ENCODE results near the gene KIAA1549. TPM values are rescaled to one million over a fixed set of nuclear protein-coding genes. Genes with fewer than 3 reads are reported as not detected.

Gene KIAA1549
- total RNA-seq, 1 donor from 2014 or later, result 24.4 TPM

DNA sequence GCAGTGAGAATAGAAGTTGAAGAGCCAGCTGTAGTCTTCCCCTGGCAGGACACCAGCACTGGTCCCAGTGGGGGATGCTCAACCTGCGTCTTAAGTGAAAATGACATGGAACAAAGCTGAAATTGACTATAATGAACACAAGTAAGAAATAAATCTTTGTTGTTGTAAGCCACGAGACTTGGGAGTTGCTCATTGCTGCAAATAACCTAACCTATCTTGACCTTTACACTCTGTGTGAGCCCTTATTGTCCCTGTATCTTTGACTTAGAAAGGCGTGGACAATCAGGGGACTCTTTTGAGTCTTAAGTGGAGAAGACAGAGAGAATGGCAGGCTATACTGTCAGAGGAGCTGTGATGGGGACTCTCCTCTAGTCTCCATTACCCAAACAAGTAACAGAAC, 37.7 kb upstream of the KIAA1549 start:
- H3K27me3 Mint-ChIP-seq, result no peaks in the 10 kb centered on the region
- H3K4me1 Mint-ChIP-seq (ENCODE audit: unreplicated experiment), result no peaks in the 10 kb centered on the region
- no peak overlapping the region for H3K4me3 Mint-ChIP-seq
- no peak overlapping the region for H3K27ac Mint-ChIP-seq
- DNase-seq (ENCODE audit: extremely low spot score, unreplicated experiment), result no peak
- TF ChIP-seq, protein P1, sequence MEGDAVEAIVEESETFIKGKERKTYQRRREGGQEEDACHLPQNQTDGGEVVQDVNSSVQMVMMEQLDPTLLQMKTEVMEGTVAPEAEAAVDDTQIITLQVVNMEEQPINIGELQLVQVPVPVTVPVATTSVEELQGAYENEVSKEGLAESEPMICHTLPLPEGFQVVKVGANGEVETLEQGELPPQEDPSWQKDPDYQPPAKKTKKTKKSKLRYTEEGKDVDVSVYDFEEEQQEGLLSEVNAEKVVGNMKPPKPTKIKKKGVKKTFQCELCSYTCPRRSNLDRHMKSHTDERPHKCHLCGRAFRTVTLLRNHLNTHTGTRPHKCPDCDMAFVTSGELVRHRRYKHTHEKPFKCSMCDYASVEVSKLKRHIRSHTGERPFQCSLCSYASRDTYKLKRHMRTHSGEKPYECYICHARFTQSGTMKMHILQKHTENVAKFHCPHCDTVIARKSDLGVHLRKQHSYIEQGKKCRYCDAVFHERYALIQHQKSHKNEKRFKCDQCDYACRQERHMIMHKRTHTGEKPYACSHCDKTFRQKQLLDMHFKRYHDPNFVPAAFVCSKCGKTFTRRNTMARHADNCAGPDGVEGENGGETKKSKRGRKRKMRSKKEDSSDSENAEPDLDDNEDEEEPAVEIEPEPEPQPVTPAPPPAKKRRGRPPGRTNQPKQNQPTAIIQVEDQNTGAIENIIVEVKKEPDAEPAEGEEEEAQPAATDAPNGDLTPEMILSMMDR (conservative IDR thresholded peaks at IDR 0.05), result no peak
- no peaks in the 10 kb centered on the region for H3K36me3 Mint-ChIP-seq
- H3K9me3 Mint-ChIP-seq, result no peaks in the 10 kb centered on the region

DNA sequence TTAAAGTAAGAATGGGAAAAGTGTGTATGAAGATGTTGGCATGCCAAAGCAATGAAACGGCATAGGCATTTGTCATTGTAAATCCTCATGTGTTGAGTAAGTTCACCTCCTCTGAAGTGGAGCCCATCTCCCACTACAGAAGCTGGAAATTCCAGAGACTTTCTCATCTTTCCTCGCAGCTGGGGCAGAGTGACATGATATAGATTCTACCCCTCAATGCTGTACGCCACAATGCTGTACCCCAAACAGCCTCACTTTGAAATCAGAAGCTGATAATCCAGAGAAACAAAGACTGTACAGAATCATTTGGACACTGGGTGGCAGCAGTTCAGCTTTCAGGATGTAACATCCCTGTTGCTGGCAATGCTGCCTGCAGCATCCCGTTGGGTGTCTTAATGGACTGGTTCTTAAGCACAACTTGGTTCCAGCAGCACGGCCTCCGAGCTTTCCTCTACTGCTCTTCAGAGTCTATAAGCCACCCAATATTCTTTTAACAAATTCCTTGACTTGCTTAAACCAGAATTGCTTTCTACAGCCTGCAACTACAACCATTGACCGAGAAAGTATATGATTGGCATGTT, 35.8 kb upstream of the KIAA1549 start:
- Mint-ChIP-seq H3K27ac (no peak overlapping the region), H3K36me3 (no peaks in the 10 kb centered on the region), H3K27me3 (no peaks in the 10 kb centered on the region), H3K4me3 (no peak overlapping the region), H3K4me1 (ENCODE audit: unreplicated experiment) (no peaks in the 10 kb centered on the region), H3K9me3 (no peaks in the 10 kb centered on the region)
- TF ChIP-seq, protein P1 (conservative IDR thresholded peaks at IDR 0.05), result peak; percentile 77
- no peak for DNase-seq (ENCODE audit: extremely low spot score, unreplicated experiment)

DNA sequence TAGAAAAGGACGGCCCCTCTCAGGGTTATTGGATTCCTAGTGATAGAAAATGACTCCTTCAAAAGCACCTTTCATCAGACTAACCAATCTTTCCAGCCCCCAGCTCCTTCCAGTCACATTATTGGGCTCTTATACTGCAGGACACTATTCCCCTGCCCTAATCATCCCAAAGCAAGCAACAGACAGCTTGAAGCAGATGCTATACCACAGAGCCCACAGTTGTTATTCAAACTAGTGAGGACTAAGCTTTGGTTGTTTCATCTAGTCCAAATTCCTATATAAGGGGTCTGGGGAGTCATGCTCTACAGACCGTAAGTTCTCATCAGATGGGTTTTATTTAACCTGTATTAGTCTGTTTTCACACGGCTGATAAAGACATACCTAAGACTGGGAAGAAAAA, 30.2 kb upstream of the KIAA1549 start:
- Mint-ChIP-seq H3K27me3 (no peaks in the 10 kb centered on the region), H3K36me3 (no peaks in the 10 kb centered on the region), H3K9me3 (no peaks in the 10 kb centered on the region), H3K4me1 (ENCODE audit: unreplicated experiment) (no peaks in the 10 kb centered on the region), H3K27ac (no peak overlapping the region), H3K4me3 (no peak overlapping the region)
- no peak for DNase-seq (ENCODE audit: extremely low spot score, unreplicated experiment)
- TF ChIP-seq, protein P1 (conservative IDR thresholded peaks at IDR 0.05), result no peak

DNA sequence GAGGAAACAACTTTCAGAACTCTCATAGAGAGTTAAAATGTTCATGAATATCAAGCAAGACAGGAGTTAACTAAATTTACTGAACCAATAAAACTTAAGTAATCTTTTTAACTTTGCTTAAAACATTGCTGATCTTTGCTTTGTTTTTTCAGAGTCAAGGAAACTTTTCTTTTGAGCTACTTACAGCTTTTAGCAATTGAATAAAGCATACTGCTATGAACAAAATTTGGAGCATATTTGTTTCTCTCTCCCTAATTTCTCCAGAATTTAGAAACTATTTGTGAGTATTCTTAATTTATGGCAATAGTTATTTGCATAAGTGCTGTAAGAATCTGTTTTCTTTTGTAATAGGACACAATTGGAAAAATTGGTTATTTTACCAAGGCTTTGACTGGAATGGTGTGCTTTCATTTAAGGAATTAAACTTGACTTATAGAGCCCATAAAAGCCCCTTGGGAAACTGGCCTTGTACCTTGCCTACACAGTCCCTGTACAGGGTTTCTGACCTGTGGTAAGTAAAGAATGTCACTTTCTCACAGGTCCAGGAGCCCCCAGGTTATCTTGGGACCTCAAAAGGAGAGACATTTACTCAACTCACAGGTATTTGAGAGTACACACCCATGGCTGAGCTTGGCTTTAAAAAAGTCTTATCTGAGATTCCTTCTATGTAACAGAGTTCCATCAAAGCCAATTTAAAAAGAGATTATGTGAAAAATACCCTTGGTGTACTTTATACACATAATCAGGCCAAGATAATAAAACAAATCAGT, 23.3 kb upstream of the KIAA1549 start:
- no peaks in the 10 kb centered on the region for H3K36me3 Mint-ChIP-seq
- H3K9me3 Mint-ChIP-seq, result peaks cover 7% of the 10 kb centered on the region
- no peaks in the 10 kb centered on the region for H3K4me1 Mint-ChIP-seq (ENCODE audit: unreplicated experiment)
- H3K27me3 Mint-ChIP-seq, result no peaks in the 10 kb centered on the region
- TF ChIP-seq, protein P1 (conservative IDR thresholded peaks at IDR 0.05), result no peak
- no peak for DNase-seq (ENCODE audit: extremely low spot score, unreplicated experiment)
- H3K27ac Mint-ChIP-seq, result no peak overlapping the region
- H3K4me3 Mint-ChIP-seq, result no peak overlapping the region

DNA sequence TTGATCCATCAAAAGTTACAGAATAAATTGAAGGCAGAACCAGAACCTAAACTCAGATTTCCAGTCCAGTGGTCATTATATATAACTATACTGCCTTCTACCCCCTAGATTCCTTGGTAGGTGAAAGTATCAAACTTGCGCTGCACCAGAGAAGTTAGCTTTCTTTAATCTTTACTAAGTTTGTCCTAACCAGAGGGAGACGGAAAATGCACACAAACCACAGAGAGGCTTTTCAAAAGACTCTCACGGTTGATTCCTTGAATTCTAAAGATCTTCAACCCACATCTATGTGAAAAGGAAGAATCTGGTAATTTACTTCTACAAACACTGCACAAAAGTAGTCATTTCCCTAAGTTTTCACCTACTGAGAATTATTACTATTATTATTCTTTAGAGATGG, 18.2 kb upstream of the KIAA1549 start:
- Mint-ChIP-seq H3K27me3 (no peaks in the 10 kb centered on the region), H3K4me1 (ENCODE audit: unreplicated experiment) (no peaks in the 10 kb centered on the region), H3K9me3 (no peaks in the 10 kb centered on the region), H3K27ac (no peak overlapping the region), H3K4me3 (no peak overlapping the region), H3K36me3 (no peaks in the 10 kb centered on the region)
- TF ChIP-seq, protein P1 (conservative IDR thresholded peaks at IDR 0.05), result no peak
- no peak for DNase-seq (ENCODE audit: extremely low spot score, unreplicated experiment)

Measured in type B pancreatic cell (in vitro differentiated cells).